Vagina (tissue), 2 donors: ENCODE results near the gene LEKR1.

Experiments used
- CTCF ChIP-seq, 3 experiments: fragments of 450-650 bp in 2 of 3; fragments of 200-600 bp in 1 of 3; sonication (generic) in 1 of 3; IDR thresholded peaks; one replicate each; pipeline ENCODE4 v1.5.1; 2017 to 2019; ENCODE audit warnings: antibody characterized with exemption in 3 of 3, mild to moderate bottlenecking in 2 of 3, moderate library complexity in 2 of 3
- POLR2A ChIP-seq, 2 donors: fragments of 450-650 bp; IDR thresholded peaks; one replicate each; pipeline ENCODE4 v1.6.1; 2017; ENCODE audit warnings: antibody characterized with exemption in 2 of 2, mild to moderate bottlenecking in 2 of 2, moderate library complexity in 2 of 2
- POLR2AphosphoS5 ChIP-seq, 2 donors: sonication (generic); formaldehyde crosslinking; IDR thresholded peaks; one replicate each; pipeline ENCODE4 v1.9.0; 2017; ENCODE audit warnings: antibody characterized with exemption in 2 of 2, mild to moderate bottlenecking in 2 of 2, low read depth in 1 of 2; ENCODE audit not compliant: insufficient read depth in 1 of 2

- TF ChIP-seq POLR2A (IDR thresholded peaks at IDR 0.05), result no peak
- TF ChIP-seq CTCF (IDR thresholded peaks at IDR 0.05), result no peak
- no peak for TF ChIP-seq POLR2AphosphoS5 (IDR thresholded peaks at IDR 0.05; ENCODE audit: insufficient read depth in 1 of 2, low read depth in 1 of 2)
These were observed 32.3 kb upstream of the LEKR1 start for GRCh38 chr3:156793851-156794250.
